Measurements from ENCODE around the gene KMT2D.

Gene KMT2D

DNA sequence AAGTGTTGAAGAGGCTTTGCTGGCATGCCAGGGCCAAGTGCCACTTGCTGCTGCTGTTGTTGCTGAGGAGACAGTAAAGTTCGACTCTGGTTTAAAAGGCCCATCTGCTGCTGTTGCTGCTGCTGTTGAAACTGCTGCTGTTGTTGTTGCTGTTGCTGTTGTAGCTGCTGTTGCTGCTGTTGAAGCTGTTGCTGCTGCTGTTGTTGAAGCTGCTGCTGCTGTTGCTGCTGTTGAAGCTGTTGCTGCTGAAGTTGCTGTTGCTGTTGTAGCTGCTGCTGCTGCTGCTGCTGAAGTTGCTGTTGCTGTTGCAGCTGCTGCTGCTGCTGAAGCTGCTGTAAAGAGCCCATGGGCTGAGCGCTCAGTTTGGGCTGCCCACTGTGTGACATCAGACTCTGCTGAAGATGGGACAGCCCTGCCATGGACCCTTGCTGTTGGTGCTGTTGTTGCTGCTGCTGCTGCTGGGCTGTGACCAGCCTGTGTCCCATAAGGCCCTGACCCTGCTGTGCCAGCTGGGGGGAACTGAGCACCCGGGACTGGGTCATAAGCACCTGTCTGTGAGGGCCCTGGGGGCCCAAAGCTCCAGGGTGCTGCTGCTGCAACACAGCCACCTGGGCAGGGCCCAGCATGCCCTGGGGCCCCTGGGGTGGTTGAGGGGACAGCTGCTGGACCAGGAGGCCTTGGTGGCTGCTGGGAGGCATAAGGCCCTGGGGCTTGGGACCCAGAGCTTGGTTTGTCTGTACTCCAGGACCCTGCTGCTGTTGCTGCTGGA is 27.7 kb downstream of the KMT2D start:
- no peak for ATAC-seq

- no peak for ATAC-seq
Measured at GRCh38 chr12:49032276-49032675, 28.3 kb downstream of the KMT2D start.

GRCh38 chr12:49031573-49032161 is 28.9 kb downstream of the KMT2D start:
- no peak for ATAC-seq

DNA sequence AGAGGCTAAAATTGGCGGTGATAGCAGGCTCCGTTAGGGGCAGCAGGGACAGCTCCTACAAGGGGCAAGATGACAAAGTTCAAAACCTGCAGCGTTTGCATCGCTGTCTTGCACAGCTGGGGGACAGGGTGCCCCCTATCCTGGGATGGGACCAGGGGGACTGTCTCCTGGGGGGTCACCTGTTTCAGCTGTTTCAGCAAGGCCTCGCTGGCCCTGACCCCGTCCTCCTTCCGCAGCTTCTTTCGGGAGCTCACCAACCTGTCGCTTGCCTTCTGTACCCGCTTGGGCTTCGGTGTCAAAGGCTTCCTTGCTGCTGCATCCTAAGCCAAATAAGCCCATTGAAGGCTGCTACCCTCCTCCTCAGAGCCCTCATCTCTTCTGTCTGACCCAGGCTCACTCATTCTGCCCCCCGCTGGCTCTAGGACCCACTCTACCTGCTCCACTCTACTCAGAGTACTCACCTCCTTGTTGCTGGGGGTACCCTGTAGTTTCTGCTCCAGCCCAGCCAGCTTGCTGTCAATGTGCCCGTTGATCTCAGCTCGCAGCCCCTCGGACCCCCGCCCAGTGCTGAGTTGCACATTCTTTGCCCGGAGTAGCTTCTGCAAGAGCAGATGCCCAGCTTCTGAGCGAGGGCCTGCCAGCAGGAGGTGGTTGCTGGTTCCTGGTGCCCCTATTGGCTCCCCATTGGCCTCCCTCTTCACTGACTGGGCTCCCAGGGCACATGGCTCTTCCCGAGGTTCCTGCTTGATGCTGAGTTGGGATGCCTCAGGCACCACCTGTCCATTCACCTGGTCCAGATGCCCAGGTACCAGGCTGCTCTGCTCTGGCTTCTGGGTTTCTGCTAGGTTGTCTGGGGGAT is 29.7 kb downstream of the KMT2D start:
- no peak for ATAC-seq

- ATAC-seq = no peak
Measured at GRCh38 chr12:49030119-49030518, 30.5 kb downstream of the KMT2D start.

DNA sequence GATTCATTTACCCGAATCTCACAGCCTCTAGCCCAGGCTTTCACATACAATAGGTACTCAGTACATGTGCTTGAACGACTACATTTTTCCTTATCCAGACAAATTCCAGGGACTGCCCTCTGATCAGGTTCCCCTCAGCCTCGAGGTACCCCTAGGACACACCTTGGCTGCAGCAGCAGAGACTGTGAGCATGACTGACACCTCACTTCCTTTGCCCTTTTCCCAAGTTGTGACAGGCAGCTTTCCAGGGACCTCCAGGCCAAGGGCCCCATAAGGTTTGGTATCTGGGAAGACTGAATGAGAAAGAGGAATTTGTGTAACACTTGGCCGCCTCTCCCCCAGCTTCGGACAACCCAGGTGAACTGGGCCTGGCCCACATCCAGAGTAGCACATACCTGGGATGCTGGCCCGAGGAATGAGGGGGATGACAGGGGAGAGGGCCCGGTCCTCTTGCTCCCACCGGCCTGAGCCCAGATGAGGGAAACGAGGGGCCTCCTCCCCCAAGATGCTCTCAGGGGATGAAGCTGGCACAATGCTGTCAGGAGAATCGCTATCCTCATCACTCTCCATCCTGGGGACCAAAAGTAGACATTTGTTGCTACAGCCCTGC is 31.8 kb downstream of the KMT2D start:
- no peak for ATAC-seq

GRCh38 chr12:49027846-49028555 is 32.6 kb downstream of the KMT2D start:
- ATAC-seq = no peak

DNA sequence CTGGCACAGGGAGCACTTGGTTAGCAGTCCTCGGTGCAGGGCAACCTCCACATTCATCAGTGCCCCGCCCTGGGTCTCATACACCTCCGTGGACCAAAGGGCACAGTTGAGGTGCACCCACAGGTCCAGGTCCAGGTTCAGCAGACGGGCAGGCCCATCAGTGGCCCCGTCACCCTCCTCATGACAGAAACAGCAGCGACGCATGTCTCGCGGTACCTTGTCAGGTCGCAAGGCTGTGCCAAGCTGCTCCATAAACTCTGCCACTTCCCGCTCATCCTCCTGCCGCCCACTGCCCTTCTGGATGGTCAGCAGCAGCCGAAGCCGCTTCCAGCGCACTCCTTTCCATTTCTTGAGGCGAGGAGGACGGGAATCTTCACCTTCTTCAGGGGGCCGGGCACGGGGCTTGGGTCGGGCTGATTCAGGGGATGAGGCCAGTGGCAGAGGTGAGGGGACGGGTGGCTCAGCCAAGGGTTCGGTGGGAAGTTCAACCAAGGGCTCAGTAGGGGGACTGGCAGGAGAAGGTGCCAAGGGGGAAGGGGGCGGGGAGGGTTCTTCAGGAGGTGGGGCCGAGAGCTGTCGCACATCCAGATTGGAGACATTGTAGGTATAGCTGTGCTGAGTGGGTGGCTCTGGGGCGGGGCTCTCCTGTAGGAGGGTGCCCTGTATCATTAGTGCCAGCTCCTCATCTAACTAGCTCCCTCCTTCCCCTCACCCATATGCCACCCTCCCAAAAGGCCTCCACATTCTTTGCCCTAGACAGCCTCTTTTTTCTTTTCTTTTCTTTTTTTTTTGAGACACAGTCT is 33.7 kb downstream of the KMT2D start:
- ATAC-seq = no peak

GRCh38 chr12:49026101-49026500 is 34.5 kb downstream of the KMT2D start:
- ATAC-seq = no peak

GRCh38 chr12:49025463-49025862 is 35.1 kb downstream of the KMT2D start:
- no peak for ATAC-seq

DNA sequence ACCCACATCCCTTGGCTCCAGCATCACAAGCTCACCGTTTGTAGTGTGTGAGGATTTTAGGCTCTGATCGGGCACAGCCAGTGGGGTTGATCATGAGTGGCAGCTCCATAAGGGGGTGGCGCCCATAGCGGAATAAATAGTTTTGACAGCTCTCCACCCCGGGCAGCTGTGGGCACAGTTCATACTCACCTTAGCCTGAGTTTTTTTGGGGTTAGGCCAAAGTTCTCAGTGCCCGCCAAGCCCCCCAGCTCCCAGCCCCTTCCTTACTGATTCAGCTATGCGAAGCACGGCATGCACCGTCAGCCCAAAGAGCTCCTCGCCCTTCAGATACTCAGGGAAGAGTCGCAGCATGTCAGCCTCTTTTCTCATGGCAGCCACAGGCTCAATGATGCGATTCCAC is 36.1 kb downstream of the KMT2D start:
- no peak for ATAC-seq

DNA sequence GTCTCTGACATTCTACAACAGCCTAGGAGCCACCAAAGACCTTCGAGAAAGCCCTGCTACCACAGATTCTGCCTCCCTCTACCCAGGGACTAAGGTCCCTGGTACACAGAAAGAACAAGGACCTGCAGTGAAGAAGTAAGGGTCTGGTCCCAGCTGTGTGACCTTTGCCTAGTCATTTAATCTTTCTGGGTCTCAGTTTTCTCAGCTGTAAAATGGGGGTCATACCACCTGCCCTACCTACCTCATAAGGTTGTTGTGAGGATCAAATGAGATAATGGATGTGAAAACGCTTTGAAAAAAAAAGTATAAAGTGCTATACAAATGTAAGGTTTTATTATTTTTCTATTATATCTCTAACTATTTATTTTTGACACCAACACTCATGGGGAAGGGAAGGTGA is 36.8 kb downstream of the KMT2D start:
- ATAC-seq = no peak

DNA sequence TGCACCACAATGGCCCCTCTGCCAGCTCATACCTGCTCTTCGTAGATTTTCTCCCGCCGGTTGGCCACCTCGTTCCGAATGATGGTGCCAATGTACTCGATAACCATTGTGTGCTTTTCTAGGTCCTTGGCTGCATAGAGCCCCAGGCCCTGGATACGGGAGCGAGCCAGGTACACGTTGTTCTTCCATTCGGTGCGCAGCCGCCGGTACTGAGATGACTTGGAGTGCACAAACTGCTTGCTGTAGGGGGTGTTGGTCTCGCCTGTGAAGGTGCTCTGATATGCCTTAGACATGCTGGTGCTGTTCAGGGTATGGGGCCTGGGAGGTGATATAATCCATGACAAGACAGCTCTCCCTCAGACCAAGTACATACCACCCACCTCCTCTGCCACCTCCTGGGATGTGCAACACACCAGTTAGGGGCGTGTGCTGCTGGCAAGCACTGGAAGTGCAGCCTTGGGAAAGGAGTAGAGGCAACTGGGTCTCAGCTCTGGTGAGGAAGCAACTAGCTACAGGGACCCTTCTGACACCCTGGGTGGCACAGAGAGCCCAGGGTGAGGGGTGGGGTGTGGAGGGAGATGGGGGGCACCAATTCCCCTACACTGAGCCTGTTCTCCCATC is 37.9 kb downstream of the KMT2D start:
- ATAC-seq = no peak

- ATAC-seq = no peak
Measured at GRCh38 chr12:49021292-49021915, 39.2 kb downstream of the KMT2D start.

DNA sequence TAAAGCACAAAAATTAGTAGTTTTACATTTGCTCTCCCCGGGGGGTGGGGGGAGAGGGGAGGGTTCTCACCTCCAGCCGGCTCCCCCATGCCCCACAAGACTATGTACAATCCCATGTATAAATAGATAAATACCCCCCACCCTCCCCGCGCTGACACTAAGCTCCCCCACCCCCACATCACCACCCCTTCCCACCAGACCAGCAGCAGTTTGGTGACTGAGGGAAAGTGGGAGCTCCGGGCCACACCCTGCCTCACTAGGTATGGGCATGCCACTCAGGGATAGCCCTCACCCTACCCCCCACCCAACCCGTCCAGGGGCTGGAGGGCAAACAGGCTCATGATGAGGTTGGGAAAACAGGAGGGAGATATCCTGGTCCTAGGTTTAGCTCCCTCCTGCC is 40.2 kb downstream of the KMT2D start:
- no peak for ATAC-seq

GRCh38 chr12:49019443-49020324 is 40.9 kb downstream of the KMT2D start:
- no peak for ATAC-seq

DNA sequence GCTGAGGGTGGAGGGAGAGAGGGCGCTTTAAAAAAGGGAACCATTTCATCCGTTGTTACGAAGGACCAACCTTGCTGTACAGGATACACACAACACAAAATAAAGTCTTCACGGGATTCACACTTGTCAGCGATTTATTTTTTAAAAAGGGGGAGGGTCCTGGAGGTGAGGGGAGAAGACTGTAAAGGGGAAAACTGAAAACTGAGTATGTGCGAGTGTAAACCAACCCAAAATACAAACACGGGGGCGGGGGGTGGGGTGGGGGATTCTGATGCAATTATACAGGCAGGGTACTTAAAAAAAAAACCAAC is 41.5 kb downstream of the KMT2D start:
- no peak for ATAC-seq

DNA sequence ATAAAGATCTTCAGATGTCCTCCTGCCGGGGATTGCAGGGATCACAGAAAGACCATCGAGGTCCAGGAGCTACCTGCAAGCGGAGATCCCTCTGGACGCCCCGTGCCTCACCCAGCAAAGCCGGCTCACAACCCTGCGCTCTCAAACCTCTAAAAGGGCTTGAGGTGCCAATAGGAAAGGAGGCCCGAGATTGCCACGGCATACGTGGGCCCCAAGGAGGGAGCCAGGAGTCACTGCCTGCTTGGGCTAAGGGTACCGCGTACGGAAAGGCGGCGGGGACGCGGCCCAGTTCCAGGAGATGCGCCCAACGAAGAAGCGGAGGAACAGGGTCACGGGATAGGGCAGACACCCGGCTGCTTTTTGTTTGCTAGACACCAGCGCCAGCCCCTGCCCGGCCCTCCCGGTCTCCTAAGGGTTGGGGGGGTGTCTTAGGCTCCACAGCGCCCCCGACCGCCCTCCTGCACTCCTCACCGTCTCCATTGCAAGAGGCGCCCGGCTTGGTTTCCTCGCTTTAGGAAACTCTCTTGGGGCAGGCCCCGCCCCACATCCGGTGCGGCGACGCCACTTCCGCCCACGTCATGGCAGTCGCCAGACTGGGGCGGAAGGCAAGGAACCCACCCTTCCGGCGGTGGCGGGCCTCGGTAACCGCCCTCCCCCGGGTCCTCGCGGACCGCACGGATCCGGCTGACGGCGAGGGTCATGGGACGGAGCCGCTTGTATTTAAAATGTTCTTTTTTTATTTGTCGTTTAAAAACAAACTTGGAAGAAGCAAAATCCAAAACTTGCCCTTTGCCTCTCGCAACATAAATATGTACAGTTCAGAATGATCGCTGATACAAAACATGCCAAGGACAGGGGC is 42.1 kb downstream of the KMT2D start, which contains the start of gene PRKAG1:
Gene PRKAG1 (minus strand): TSS at position 516 of the 859 bp plus-strand sequence. CDS start 36 bp downstream, at position 480.
- peak; percentile 94 to 95 for ATAC-seq

DNA sequence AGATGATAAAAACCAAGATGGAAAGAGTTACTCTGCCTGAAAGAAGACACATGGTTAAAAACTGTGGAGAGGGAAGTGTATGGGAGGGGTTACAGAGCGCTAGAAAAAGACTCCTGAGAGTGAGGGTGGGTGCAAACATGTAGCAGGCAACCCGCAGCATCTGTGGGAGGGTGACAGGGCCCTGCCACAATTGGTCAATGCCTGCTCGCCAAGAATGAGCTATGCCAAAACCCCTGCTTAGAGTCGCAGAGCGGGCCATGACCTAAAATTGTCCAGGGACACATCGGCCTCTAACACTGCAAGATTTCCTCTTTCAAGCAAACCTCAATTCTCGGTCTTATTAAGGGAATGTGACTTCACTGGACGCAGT is 42.7 kb downstream of the KMT2D start:
- ATAC-seq = peak; percentile 2 to 5

Measured in activated CD4-positive, CD25-positive, alpha-beta regulatory T cell treated with anti-CD3 and anti-CD28 coated beads, Interleukin-2, amount 50 U/mL, for 24 hours (primary cell).